K562 (cell line): ENCODE measurements around the gene PSG5. TPM values are rescaled to one million over a fixed set of nuclear protein-coding genes. Genes with fewer than 3 reads are reported as not detected.
A peak's percentile ranks its signal among the peaks of the same experiment; 100 is the strongest.
"Not testable (repeated sequence)": the region's sequence is repeated elsewhere in the genome, so short reads cannot be mapped to it uniquely, and the experiment has no call there.

Experiments
- ATAC-seq: fragments of 200-7000 bp; cut with Tn5 transposase; 3 replicates; pipeline ENCODE4 v1.9.1; 2020; ENCODE audit warnings: moderate library complexity
- BruUV-seq: library from RNA; stranded (reverse); fragments of 400-500 nt; replicated peaks from 2 replicates; lab custom pipeline; 2021; lab: Mats Ljungman, UMichigan
- CTCF ChIA-PET: fragments of 300-600 bp; formaldehyde crosslinking; extraction: SDS; loops from one replicate; lab custom pipeline; 2021; ENCODE audit warnings: low intra/inter-chr PET ratio; lab: Yijun Ruan, JAX
- POLR2A ChIA-PET: fragments of 300-600, 350-650 bp; sonication (Branson Sonifier 250); formaldehyde crosslinking; extraction: SDS; loops from one replicate; lab custom pipeline; 2021; ENCODE audit warnings: antibody characterized with exemption, inconsistent platforms; lab: Yijun Ruan, JAX
- DNase-seq, 4 experiments: peaks; one replicate each; pipeline versions ENCODE4 v3.0.0 to v3.0.0-alpha.2; 2011 to 2018; ENCODE audit warnings: low spot score in 3 of 4, mixed read lengths in 3 of 4; ENCODE audit errors: extremely low read depth in 1 of 4
- FAIRE-seq: peaks from 2 replicates; lab custom pipeline; 2011; peaks lifted over from hg19 to GRCh38; lab: Jason Lieb, UNC
- H2AFZ ChIP-seq: 2 replicates; pipeline ENCODE4 v1.6.0; 2011; ENCODE audit warnings: low read depth, low read length, control low read depth, inconsistent platforms
- H3K27ac ChIP-seq: fragments of 200-600 bp; 3 replicates; pipeline ENCODE4 v1.8.0; 2011; ENCODE audit warnings: low read depth, mild to moderate bottlenecking, control low read depth, inconsistent platforms, low read length, moderate library complexity, mixed read lengths; ENCODE audit errors: extremely low read depth
- H3K27me3 ChIP-seq, 2 experiments: fragments of 300-600 bp in 1 of 2; 2 replicates in 1 of 2; 3 replicates in 1 of 2; pipeline versions ENCODE4 v1.6.0 to v1.8.0; 2011; ENCODE audit warnings: inconsistent platforms in 2 of 2, low read length in 2 of 2, mild to moderate bottlenecking in 1 of 2, mixed read lengths in 1 of 2, moderate library complexity in 1 of 2; ENCODE audit not compliant: control insufficient read depth in 2 of 2, insufficient read depth in 2 of 2
- H3K36me3 ChIP-seq: fragments of 300-600 bp; 3 replicates; pipeline ENCODE4 v1.8.0; 2011; ENCODE audit warnings: mild to moderate bottlenecking, low read length, inconsistent platforms; ENCODE audit not compliant: control insufficient read depth, insufficient read depth
- H3K4me1 ChIP-seq, 2 experiments: fragments of 200-600 bp in 1 of 2; replicated peaks in 1 of 2; 2 replicates in 1 of 2; 3 replicates in 1 of 2; pipeline versions ENCODE4 v1.5.1 to v1.8.0; 2011; ENCODE audit warnings: inconsistent platforms in 2 of 2, low read length in 2 of 2, mild to moderate bottlenecking in 1 of 2, mixed read lengths in 1 of 2, moderate library complexity in 1 of 2; ENCODE audit not compliant: control insufficient read depth in 2 of 2, insufficient read depth in 2 of 2
- H3K4me2 ChIP-seq: 2 replicates; pipeline ENCODE4 v1.6.1; 2011; ENCODE audit warnings: low read length, control low read depth, inconsistent platforms, mixed read lengths; ENCODE audit not compliant: insufficient read depth
- H3K4me3 ChIP-seq: fragments of 200-600 bp; sonication (generic), shearing (Covaris generic); 2 replicates; pipeline ENCODE4 v1.5.1; 2016; ENCODE audit warnings: control low read depth, inconsistent platforms
- H3K79me2 ChIP-seq: fragments of 200-600 bp; 3 replicates; pipeline ENCODE4 v1.8.0; 2011; ENCODE audit warnings: low read length, inconsistent platforms; ENCODE audit not compliant: control insufficient read depth, insufficient read depth
- H3K9ac ChIP-seq, 2 experiments: 2 replicates each; pipeline versions ENCODE4 v1.6.0 to v1.6.1; 2011; ENCODE audit warnings: low read depth in 2 of 2, low read length in 2 of 2, control low read depth in 1 of 2, inconsistent platforms in 1 of 2, mild to moderate bottlenecking in 1 of 2, mixed read lengths in 1 of 2; ENCODE audit not compliant: insufficient read depth in 1 of 2
- H3K9me1 ChIP-seq: one replicate; pipeline ENCODE4 v1.6.0; 2011; ENCODE audit warnings: inconsistent platforms, mild to moderate bottlenecking, low read length, moderate library complexity; ENCODE audit not compliant: control insufficient read depth, insufficient read depth
- H3K9me3 ChIP-seq: replicated peaks from 2 replicates; pipeline ENCODE4 v1.5.1; 2011; ENCODE audit warnings: low read depth, low read length, inconsistent platforms; ENCODE audit not compliant: control insufficient read depth, insufficient read depth
- H4K20me1 ChIP-seq: replicated peaks from 2 replicates; pipeline ENCODE4 v1.6.1; 2011; ENCODE audit warnings: low read length, inconsistent platforms, mixed read lengths; ENCODE audit not compliant: control insufficient read depth, insufficient read depth
- BCOR ChIP-seq: fragments of 450-650 bp; IDR thresholded peaks from 2 replicates; pipeline ENCODE4 v1.6.1; 2016
- CTCF ChIP-seq, 3 experiments: IDR thresholded peaks in 2 of 3; conservative IDR thresholded peaks in 1 of 3; 2 replicates each; pipeline ENCODE4 v1.5.1; 2011 to 2012; ENCODE audit warnings: low read length in 3 of 3, mild to moderate bottlenecking in 3 of 3, control low read depth in 2 of 3, improper control_type of control experiment in 1 of 3, inconsistent platforms in 1 of 3, low read depth in 1 of 3, mixed read lengths in 1 of 3, moderate library complexity in 1 of 3; ENCODE audit not compliant: insufficient read depth in 2 of 3
- DACH1 ChIP-seq: fragments of 450-650 bp; IDR thresholded peaks from 2 replicates; pipeline ENCODE4 v1.6.1; 2018; ENCODE audit not compliant: partially characterized antibody
- ESRRA ChIP-seq: fragments of 450-650 bp; IDR thresholded peaks from 2 replicates; pipeline ENCODE4 v1.6.1; 2014; ENCODE audit warnings: low read depth, mild to moderate bottlenecking, moderate library complexity, borderline replicate concordance
- HDAC2 ChIP-seq: fragments of 450-650 bp; IDR thresholded peaks from 2 replicates; pipeline ENCODE4 v1.6.1; 2016; ENCODE audit warnings: mild to moderate bottlenecking
- KDM1A ChIP-seq, 2 experiments: fragments of 450-650 bp; IDR thresholded peaks; 2 replicates each; pipeline ENCODE4 v1.6.1; 2016; ENCODE audit warnings: mild to moderate bottlenecking in 2 of 2
- RAD21 ChIP-seq, 2 experiments: fragments of 250-450 bp in 1 of 2; fragments of 450-650 bp in 1 of 2; sonication (Bioruptor Pico) in 1 of 2; formaldehyde crosslinking in 1 of 2; IDR thresholded peaks in 1 of 2; conservative IDR thresholded peaks in 1 of 2; 2 replicates each; pipeline versions ENCODE4 v1.4.0 to v1.8.0; 2020 to 2022; ENCODE audit warnings: mild to moderate bottlenecking in 2 of 2, moderate library complexity in 1 of 2
- RBM25 ChIP-seq: fragments of 200-400 bp; formaldehyde crosslinking; IDR thresholded peaks from 2 replicates; pipeline ENCODE4 v1.6.1; 2018; ENCODE audit warnings: low read length, low read depth, moderate library complexity; ENCODE audit not compliant: severe bottlenecking
- SMARCA5 ChIP-seq: fragments of 450-650 bp; IDR thresholded peaks from 2 replicates; pipeline ENCODE4 v1.6.1; 2016
- WGBS: fragments of 100-300 bp; shearing (Covaris generic); methylation state at CpG from one replicate; pipeline ENCODE4 v1.1.6; 2016; ENCODE audit warnings: low coverage, mixed read lengths; ENCODE audit not compliant: insufficient coverage; ENCODE audit errors: missing lambda C conversion rate; 5-methylcytosine and 5-hydroxymethylcytosine counted together
- in situ Hi-C: fragments of 300-500 bp; cut with MboI; formaldehyde crosslinking; loops from 4 replicates; pipeline ENCODE4 v1.15.0; 2018; ENCODE audit warnings: inconsistent platforms, mixed read lengths
- intact Hi-C: fragments of 100-400 bp; cut with micrococcal nuclease; formaldehyde crosslinking; loops from 2 replicates; pipeline ENCODE4 v1.14.2; 2022
- polyA plus RNA-seq, 8 experiments: library from polyadenylated mRNA; depleted of rRNA in 4 of 8; stranded (reverse) in 5 of 8; unstranded in 3 of 8; fragments of >200 nt; fragmentation: Nextera tagmentation in 2 of 8; fragmentation: Illumina TruSeq in 1 of 8; extraction: Ambion mirVana in 2 of 8; extraction: Trizol in 1 of 8; gene quantifications; 2 replicates each; pipeline versions ENCODE4 v1.2.1 to v1.2.3, GENCODE V29; 2011 to 2014; ENCODE audit warnings: inconsistent platforms in 1 of 8, missing spikeins in 1 of 8
- total RNA-seq, 7 experiments: library from RNA; depleted of rRNA in 6 of 7; stranded (reverse); fragments of >200 nt in 6 of 7; fragmentation: Illumina TruSeq in 2 of 7; extraction: Trizol in 2 of 7; gene quantifications; 2 replicates each; pipeline versions ENCODE4 v1.2.1 to v1.2.3, GENCODE V29; 2011 to 2021; ENCODE audit warnings: low replicate concordance in 1 of 7
- TF ChIP-seq, protein P1 (sequence below): sonication (generic); formaldehyde crosslinking; IDR thresholded peaks from 2 replicates; pipeline ENCODE4 v1.8.0; 2022; ENCODE audit warnings: missing genetic modification reagents, mild to moderate bottlenecking, moderate library complexity, borderline replicate concordance

Gene PSG5
- total and polyA plus RNA-seq, 9 of the 15 experiments (the other 6 are each of a cell fraction or from before 2014, with no cell fraction given) = not detected

DNA sequence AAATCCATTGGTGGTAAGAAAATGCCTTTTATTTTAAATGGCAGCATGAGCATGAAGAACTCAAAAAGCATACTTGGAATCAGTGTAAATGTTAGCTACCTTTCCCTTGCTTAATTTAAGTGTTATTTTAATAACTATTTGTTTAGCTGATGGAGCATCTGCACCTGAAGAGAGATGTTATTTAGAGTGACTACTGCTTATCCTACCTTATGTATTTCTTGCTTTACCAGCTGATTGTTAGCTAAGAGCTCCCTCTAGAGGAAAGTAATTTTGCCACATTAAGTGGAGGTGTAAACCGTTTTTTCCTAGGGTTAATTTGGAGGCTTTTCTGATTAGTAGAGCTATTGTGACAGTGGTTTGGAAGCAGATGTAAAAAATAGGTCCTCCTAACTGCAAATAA, 40.6 kb upstream of the PSG5 start:
- H3K27ac ChIP-seq, H3K27me3 ChIP-seq, BruUV-seq, H3K9ac ChIP-seq, intact Hi-C loops, H2AFZ ChIP-seq, H3K4me2 ChIP-seq, H3K9me1 ChIP-seq, H3K9me3 ChIP-seq, H3K4me1 ChIP-seq, POLR2A ChIA-PET, H4K20me1 ChIP-seq, H3K79me2 ChIP-seq, DNase-seq, in situ Hi-C loops, H3K4me3 ChIP-seq, H3K36me3 ChIP-seq, ATAC-seq: not testable (repeated sequence)
- TF ChIP-seq DACH1 = peak; percentile 89
- TF ChIP-seq SMARCA5 = peak; percentile 96
- 0 out of 2 replicates have a peak, but pooled peaks have one; percentile 29 for TF ChIP-seq HDAC2
- peak; percentile 95 for TF ChIP-seq RBM25
- TF ChIP-seq RAD21 (CRISPR knock-in tag; conservative IDR thresholded peaks at IDR 0.05 in 1 of 2, IDR thresholded peaks at IDR 0.05 in 1 of 2) = peak in 1 of 2 experiments; percentile 66; a peak in 2 of 4 replicates
- TF ChIP-seq, protein P1, sequence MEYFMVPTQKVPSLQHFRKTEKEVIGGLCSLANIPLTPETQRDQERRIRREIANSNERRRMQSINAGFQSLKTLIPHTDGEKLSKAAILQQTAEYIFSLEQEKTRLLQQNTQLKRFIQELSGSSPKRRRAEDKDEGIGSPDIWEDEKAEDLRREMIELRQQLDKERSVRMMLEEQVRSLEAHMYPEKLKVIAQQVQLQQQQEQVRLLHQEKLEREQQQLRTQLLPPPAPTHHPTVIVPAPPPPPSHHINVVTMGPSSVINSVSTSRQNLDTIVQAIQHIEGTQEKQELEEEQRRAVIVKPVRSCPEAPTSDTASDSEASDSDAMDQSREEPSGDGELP = peak; percentile 49; the same call in 1 of the 2 replicates
- TF ChIP-seq CTCF (IDR thresholded peaks at IDR 0.05 in 2 of 3, conservative IDR thresholded peaks at IDR 0.05 in 1 of 3; ENCODE audit: insufficient read depth in 2 of 3, low read depth in 1 of 3, low read length in 3 of 3) = peak in 2 of 3 experiments; percentile 14 to 26; a peak in 1 of 6 replicates
- peak; percentile 17 to 66; a peak in 2 of 4 replicates for TF ChIP-seq KDM1A (IDR thresholded peaks at IDR 0.05)
- peak; percentile 94 for TF ChIP-seq BCOR
- 0 out of 2 replicates have a peak, but pooled peaks have one; percentile 35 for TF ChIP-seq ESRRA
- peak; percentile 88 for FAIRE-seq
- CTCF ChIA-PET = interaction anchor here (1.6 kb wide), 1 partner anchor 89 kb away, joined by 3 read pairs; no protein-coding TSS in a partner anchor
- 0% methylated on average over 1 of the region's 1 CpG for WGBS
